Epithelial cell of prostate (primary cell): ENCODE results near the gene TFAP2A.

ENCODE experiments used
- DNase-seq: peaks from one replicate; pipeline ENCODE4 v3.0.0-alpha.2; 2011; ENCODE audit warnings: low read depth, low spot score
- H3K27ac ChIP-seq: fragments of 450-650 bp; 2 replicates; pipeline ENCODE4 v1.5.1; 2017; ENCODE audit warnings: mild to moderate bottlenecking

TFAP2A gene

GRCh38 chr6:10414756-10415616 lies at the start of gene TFAP2A:
Gene TFAP2A (minus strand): TSS chr6:10415074. CDS start chr6:10414991, 83 bp downstream.
- peak; percentile 83 for DNase-seq
- peak within 1 kb of the TSS; percentile 97 for H3K27ac ChIP-seq

- no peak for DNase-seq
- peak overlapping the region; percentile 61 for H3K27ac ChIP-seq
Measured at GRCh38 chr6:10463491-10464481, 48.9 kb upstream of the TFAP2A start.

- DNase-seq, result no peak
- H3K27ac ChIP-seq, result peak overlapping the region; percentile 61
Measured at GRCh38 chr6:10463040-10463439, 48.2 kb upstream of the TFAP2A start.

- H3K27ac ChIP-seq, result no peak overlapping the region
- no peak for DNase-seq
Measured at GRCh38 chr6:10461850-10462249, 47.0 kb upstream of the TFAP2A start.

GRCh38 chr6:10460096-10460495 lies 45.2 kb upstream of the TFAP2A start:
- no peak for DNase-seq
- no peak overlapping the region for H3K27ac ChIP-seq

- no peak for DNase-seq
- H3K27ac ChIP-seq, result peak overlapping the region; percentile 6
Measured at GRCh38 chr6:10458287-10458686, 43.4 kb upstream of the TFAP2A start.

GRCh38 chr6:10453596-10453995 lies 38.7 kb upstream of the TFAP2A start:
- peak overlapping the region; percentile 96 for H3K27ac ChIP-seq
- DNase-seq, result no peak

GRCh38 chr6:10451828-10452509 lies 37.1 kb upstream of the TFAP2A start:
- H3K27ac ChIP-seq, result peak overlapping the region; percentile 96
- peak; percentile 97 for DNase-seq

- no peak for DNase-seq
- H3K27ac ChIP-seq, result peak overlapping the region; percentile 96
Measured at GRCh38 chr6:10451394-10451793, 36.5 kb upstream of the TFAP2A start.

- DNase-seq, result no peak
Measured at GRCh38 chr6:10449751-10450150, 34.9 kb upstream of the TFAP2A start.

GRCh38 chr6:10448096-10448495 lies 33.2 kb upstream of the TFAP2A start:
- no peak overlapping the region for H3K27ac ChIP-seq
- no peak for DNase-seq

More at GRCh38 chr6:10449751-10450150, 34.9 kb upstream of the TFAP2A start:
- peak overlapping the region; percentile 96 for H3K27ac ChIP-seq

- no peak overlapping the region for H3K27ac ChIP-seq
- DNase-seq, result no peak
Measured at GRCh38 chr6:10446548-10446947, 31.7 kb upstream of the TFAP2A start.

GRCh38 chr6:10441655-10442009 lies 26.8 kb upstream of the TFAP2A start:
- DNase-seq, result no peak
- peak overlapping the region; percentile 98 for H3K27ac ChIP-seq

GRCh38 chr6:10441004-10441654 lies 26.3 kb upstream of the TFAP2A start:
- H3K27ac ChIP-seq, result peak overlapping the region; percentile 98
- peak; percentile 97 for DNase-seq

GRCh38 chr6:10437891-10438290 lies 23.0 kb upstream of the TFAP2A start:
- no peak for DNase-seq
- no peak overlapping the region for H3K27ac ChIP-seq

- no peak for DNase-seq
- peak overlapping the region; percentile 98 for H3K27ac ChIP-seq
Measured at GRCh38 chr6:10434235-10434634, 19.4 kb upstream of the TFAP2A start.

GRCh38 chr6:10433322-10433721 lies 18.4 kb upstream of the TFAP2A start:
- no peak for DNase-seq
- H3K27ac ChIP-seq, result peak overlapping the region; percentile 98

GRCh38 chr6:10431423-10432164 lies 16.7 kb upstream of the TFAP2A start:
- peak; percentile 89 for DNase-seq
- peak overlapping the region; percentile 98 for H3K27ac ChIP-seq
